Adrenal gland (tissue), 5 donors: ENCODE measurements around the gene AGPAT4.

Experiments
- CTCF ChIP-seq, 6 experiments: fragments of 450-650 bp in 4 of 6; fragments of 200-600 bp in 2 of 6; sonication (generic) in 1 of 6; IDR thresholded peaks; 1 replicate in 5 of 6; 2 replicates in 1 of 6; pipeline versions ENCODE4 v1.5.1 to v1.8.0; 2016 to 2021; ENCODE audit warnings: antibody characterized with exemption in 6 of 6, mild to moderate bottlenecking in 2 of 6, moderate library complexity in 1 of 6
- POLR2A ChIP-seq, 2 donors: fragments of 450-650 bp; IDR thresholded peaks; one replicate each; pipeline ENCODE4 v1.6.1; 2017; ENCODE audit warnings: antibody characterized with exemption in 2 of 2, mild to moderate bottlenecking in 2 of 2, moderate library complexity in 1 of 2
- donor health status: DM: no; HTN: no; CAD: no.

GRCh38 chr6:161125591-161125990, 148.3 kb downstream of the AGPAT4 start:
- TF ChIP-seq CTCF (IDR thresholded peaks at IDR 0.05): no peak
- TF ChIP-seq POLR2A (IDR thresholded peaks at IDR 0.05): no peak
